ENCODE results near the gene ST3GAL3.
A peak's percentile ranks its signal among the peaks of the same experiment; 100 is the strongest.

ST3GAL3 gene

DNA sequence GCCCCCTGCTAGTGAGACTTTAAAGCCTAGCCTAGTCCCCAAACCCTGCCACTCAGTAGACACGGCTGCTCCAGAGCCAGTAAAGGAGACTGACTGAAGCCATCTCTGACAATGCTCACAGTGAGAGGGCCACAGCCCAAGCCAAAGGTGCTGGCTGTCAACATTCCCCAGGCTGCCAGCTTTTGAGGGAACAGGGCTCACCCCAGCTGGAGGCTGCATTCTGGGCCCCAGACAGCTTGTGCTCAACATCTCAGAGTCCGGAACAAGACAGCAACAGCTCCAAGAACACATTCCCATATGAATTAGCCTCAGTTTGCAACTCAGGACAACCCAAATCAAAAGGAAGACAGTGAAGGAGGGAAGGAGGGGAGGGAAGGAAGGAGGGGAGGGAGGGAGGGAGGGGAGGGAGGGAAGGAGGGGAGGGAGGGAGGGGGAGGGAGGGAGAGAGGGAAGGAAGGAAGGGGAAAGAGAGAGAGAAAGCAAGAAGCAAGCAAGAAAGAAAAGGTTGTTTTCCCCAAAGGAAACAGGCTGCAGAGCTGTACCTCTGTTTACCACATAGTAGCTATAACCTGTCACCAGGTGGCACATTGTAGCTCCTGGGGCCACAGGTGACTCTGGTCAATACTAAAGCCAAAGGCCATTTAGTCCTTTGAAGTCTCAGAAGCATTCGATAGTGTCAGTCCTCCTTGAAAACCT lies 231.7 kb downstream of the ST3GAL3 start:
- H3K4me3 ChIP-seq (ENCODE audit: low read depth, low read length) = no peak overlapping the region
- TF ChIP-seq MYC (IDR thresholded peaks at IDR 0.05; ENCODE audit: low read depth, low read length) (no peak), POLR2A (IDR thresholded peaks at IDR 0.05; ENCODE audit: extremely low read depth, insufficient read length) (no peak)
- TF ChIP-seq, protein P1, sequence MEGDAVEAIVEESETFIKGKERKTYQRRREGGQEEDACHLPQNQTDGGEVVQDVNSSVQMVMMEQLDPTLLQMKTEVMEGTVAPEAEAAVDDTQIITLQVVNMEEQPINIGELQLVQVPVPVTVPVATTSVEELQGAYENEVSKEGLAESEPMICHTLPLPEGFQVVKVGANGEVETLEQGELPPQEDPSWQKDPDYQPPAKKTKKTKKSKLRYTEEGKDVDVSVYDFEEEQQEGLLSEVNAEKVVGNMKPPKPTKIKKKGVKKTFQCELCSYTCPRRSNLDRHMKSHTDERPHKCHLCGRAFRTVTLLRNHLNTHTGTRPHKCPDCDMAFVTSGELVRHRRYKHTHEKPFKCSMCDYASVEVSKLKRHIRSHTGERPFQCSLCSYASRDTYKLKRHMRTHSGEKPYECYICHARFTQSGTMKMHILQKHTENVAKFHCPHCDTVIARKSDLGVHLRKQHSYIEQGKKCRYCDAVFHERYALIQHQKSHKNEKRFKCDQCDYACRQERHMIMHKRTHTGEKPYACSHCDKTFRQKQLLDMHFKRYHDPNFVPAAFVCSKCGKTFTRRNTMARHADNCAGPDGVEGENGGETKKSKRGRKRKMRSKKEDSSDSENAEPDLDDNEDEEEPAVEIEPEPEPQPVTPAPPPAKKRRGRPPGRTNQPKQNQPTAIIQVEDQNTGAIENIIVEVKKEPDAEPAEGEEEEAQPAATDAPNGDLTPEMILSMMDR (IDR thresholded peaks at IDR 0.05; ENCODE audit: low read depth, low read length) = no peak
- TF ChIP-seq, protein P2, sequence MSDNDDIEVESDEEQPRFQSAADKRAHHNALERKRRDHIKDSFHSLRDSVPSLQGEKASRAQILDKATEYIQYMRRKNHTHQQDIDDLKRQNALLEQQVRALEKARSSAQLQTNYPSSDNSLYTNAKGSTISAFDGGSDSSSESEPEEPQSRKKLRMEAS (IDR thresholded peaks at IDR 0.05; ENCODE audit: low read depth, low read length) = no peak
- no peak for DNase-seq (ENCODE audit: low read depth)

GRCh38 chr1:43942411-43942810 lies 235.1 kb downstream of the ST3GAL3 start:
- DNase-seq (ENCODE audit: low read depth) = no peak
- TF ChIP-seq, protein P1 (IDR thresholded peaks at IDR 0.05; ENCODE audit: low read depth, low read length) = no peak
- TF ChIP-seq MYC (IDR thresholded peaks at IDR 0.05; ENCODE audit: low read depth, low read length) (no peak), POLR2A (IDR thresholded peaks at IDR 0.05; ENCODE audit: extremely low read depth, insufficient read length) (no peak)
- TF ChIP-seq, protein P2 (IDR thresholded peaks at IDR 0.05; ENCODE audit: low read depth, low read length) = no peak
- H3K4me3 ChIP-seq (ENCODE audit: low read depth, low read length) = no peak overlapping the region

- DNase-seq (ENCODE audit: low read depth) = no peak
These were observed 237.5 kb downstream of the ST3GAL3 start for GRCh38 chr1:43944860-43945259.

GRCh38 chr1:43945674-43946235 lies 238.4 kb downstream of the ST3GAL3 start:
- TF ChIP-seq, protein P2 (IDR thresholded peaks at IDR 0.05; ENCODE audit: low read depth, low read length) = no peak
- TF ChIP-seq POLR2A (IDR thresholded peaks at IDR 0.05; ENCODE audit: extremely low read depth, insufficient read length) (no peak), MYC (IDR thresholded peaks at IDR 0.05; ENCODE audit: low read depth, low read length) (no peak)
- TF ChIP-seq, protein P1 (IDR thresholded peaks at IDR 0.05; ENCODE audit: low read depth, low read length) = no peak
- H3K4me3 ChIP-seq (ENCODE audit: low read depth, low read length) = peak overlapping the region; percentile 84
- DNase-seq (ENCODE audit: low read depth) = no peak

More at GRCh38 chr1:43944860-43945259, 237.5 kb downstream of the ST3GAL3 start:
- H3K4me3 ChIP-seq (ENCODE audit: low read depth, low read length) = no peak overlapping the region
- TF ChIP-seq, protein P2 (IDR thresholded peaks at IDR 0.05; ENCODE audit: low read depth, low read length) = no peak
- no peak for TF ChIP-seq MYC (IDR thresholded peaks at IDR 0.05; ENCODE audit: low read depth, low read length)
- TF ChIP-seq, protein P1 (IDR thresholded peaks at IDR 0.05; ENCODE audit: low read depth, low read length) = no peak
- no peak for TF ChIP-seq POLR2A (IDR thresholded peaks at IDR 0.05; ENCODE audit: extremely low read depth, insufficient read length)

GRCh38 chr1:43946236-43947060 lies 239.1 kb downstream of the ST3GAL3 start, which contains the start of gene IPO13:
Gene IPO13 (plus strand): TSS chr1:43946950. CDS start chr1:43947601, 651 bp downstream.
- DNase-seq (ENCODE audit: low read depth) = peak; percentile 98
- TF ChIP-seq POLR2A (IDR thresholded peaks at IDR 0.05; ENCODE audit: extremely low read depth, insufficient read length) (peak; percentile 66), MYC (IDR thresholded peaks at IDR 0.05; ENCODE audit: low read depth, low read length) (peak; percentile 98)
- TF ChIP-seq, protein P1 (IDR thresholded peaks at IDR 0.05; ENCODE audit: low read depth, low read length) = peak; percentile 62
- TF ChIP-seq, protein P2 (IDR thresholded peaks at IDR 0.05; ENCODE audit: low read depth, low read length) = peak; percentile 99
- peak within 1 kb of the TSS; percentile 85 for H3K4me3 ChIP-seq (ENCODE audit: low read depth, low read length)

All from NB4 (cell line).